GM19023 (cell line): Measurements from ENCODE around the gene ARL8A.
A peak's percentile ranks its signal among the peaks of the same experiment; 100 is the strongest.
"Not testable (repeated sequence)": the region's sequence is repeated elsewhere in the genome, so short reads cannot be mapped to it uniquely, and the experiment has no call there.

Experiments
- ATAC-seq: cut with Tn5 transposase; IDR thresholded peaks from one replicate; pipeline ENCODE4 v1.9.1; 2021; ENCODE audit warnings: mild to moderate bottlenecking, moderate library complexity; ENCODE audit not compliant: unreplicated experiment

Gene ARL8A

DNA sequence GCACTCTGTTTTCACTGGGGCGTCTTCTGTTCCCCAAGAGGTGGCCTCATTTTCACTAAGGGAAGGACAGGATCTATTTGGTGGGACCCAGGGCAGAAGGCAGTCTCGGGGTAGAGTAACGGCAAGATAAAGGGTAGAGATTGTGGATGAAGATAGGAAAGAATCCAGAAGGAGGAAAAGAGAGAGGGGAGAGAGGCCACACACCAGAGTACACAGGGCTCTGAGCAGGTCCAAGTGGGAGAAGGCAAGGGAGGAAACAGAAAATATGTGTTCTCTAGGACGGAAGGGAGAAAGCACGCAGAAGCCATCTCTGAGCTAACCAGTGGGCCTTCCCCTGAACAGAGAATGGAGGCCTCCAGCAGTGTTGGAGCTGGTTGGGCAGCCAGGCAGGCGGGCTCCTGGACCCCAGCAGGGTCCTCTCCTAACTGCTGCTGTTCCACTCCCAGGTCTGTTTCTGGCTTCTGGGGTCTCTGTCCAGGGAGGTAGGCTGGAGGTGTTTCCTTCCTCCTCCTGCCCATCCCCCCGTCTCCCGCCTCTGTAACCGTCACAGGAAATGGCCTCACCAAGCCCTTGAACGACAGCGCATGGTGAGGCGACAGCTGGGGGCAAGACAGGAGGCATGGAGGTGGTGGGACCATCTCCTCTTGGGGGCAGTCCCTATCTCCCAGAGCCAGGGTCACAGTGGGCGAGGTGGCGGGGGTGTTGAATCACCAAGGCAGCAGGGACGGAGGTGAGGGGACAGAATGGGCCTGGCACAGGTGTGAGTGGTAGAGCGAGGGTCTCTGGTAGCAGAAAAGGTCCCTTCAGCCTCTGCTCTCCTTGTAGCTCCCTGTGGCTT, 15.2 kb upstream of the ARL8A start:
- ATAC-seq: peak; percentile 19

DNA sequence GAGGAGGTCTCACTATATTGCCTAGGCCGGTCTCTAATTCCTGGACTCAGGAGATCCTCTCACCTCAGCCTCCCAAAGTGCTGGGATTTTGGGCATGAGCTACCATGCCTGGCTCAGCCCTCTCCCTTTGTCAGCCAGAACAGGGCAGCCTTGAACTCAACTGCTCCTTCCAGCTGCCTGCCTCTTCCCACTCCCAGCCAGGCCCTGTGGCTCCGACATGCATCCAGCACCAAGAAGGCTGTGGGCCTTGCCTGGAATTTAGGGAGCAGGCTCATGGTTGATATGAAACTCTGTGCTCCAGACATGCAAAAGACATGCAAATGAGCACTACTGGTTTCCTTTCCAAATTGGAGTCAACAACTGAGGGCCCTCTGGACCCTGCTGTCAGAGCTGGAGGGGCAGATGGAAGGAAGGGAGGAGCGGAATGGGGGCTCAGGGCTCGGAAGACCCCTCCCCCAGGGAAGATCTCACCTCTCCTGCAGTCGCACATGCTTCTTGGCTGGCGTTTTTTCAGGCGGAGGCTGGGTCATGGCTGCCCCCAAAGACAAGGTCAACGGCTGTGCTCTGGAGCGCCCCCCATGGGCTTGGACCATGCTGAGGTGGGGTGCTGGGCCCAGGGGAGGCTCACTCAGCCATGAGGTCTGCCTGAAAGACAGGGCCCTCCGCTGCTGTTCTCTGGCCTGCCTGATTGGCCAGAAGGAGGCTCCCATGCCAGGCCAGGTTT, 14.4 kb upstream of the ARL8A start:
- no peak for ATAC-seq

GRCh38 chr1:202157945-202158344, 13.4 kb upstream of the ARL8A start:
- no peak for ATAC-seq

DNA sequence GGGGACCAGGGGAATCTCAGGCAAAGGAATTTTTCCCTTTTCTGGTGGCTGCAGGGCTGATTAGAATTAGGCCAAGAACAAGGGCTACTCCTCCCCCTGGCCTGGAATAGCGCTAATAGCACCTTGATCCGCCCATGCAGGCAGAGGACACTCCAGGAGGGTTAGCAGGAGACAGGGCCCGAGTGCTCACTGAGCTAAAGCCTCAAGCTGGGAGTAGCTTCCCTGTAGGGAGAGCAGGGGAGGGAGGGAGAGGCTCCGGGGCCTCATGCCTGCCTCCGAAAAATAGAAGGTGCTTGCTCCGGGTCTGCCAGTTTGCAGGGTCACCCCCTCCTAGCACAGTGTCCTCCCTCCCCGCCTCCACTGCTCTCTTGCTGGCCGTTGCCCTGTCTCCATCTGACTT, 12.1 kb upstream of the ARL8A start:
- no peak for ATAC-seq

DNA sequence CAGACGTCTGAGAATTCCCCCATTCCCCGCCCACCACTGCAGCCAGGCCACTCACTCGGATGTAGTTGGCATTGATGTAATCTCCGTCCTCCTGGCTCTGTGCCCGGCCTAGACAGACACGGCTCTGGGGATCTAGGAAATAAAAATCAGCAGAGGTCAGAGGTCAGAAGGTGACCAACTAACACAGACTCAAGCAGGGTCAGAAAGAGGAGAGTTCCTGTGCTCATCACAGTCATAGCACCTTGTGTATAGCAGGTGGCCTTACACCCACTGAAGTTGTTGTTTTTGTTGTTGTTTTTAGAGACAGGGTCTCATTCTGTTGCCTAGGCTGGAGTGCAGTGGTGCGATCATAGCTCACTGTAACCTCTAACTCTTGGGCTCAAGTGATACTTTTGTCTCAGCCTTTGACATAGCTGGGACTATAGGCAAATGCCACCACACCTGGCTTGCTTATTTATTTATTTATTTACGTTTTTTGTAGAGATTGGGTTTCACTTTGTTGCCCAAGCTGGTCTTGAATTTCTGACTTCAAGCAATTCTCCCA, 11.0 kb upstream of the ARL8A start:
- ATAC-seq: no peak

DNA sequence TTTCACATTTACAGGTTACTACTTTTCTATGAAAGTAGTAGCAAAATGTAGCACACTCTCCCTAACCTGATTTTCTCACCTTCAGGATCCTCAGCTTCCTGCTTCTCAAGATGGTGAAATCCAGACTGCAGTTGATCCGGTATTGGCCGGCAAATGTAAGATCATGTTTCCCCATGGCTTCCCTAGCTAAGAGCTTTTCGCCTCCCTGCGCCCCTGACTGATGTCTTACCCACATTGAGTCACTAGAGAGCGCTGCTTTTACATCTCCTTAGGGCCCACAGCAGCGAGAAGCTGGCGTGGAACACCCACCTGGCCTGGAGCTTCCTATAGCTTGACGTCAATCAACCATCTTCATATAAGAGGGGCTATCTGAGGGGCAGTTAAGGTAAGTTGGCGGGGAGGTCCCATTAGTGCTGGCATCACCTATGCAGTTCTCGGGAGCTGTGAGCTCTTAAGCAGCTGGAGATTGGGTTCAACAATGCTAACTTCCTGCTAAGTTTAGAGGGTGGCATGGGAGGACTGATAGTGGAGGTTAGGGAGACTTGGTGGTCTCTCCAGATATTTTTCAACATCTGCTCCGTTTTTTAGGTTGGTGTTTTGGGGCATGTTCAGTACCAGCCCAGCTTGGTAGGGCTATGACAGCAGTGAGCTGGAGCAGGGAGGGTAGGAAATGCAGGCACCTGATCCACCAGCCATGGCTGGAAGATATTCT, 10.4 kb upstream of the ARL8A start:
- no peak for ATAC-seq

- ATAC-seq: no peak
These were observed 9.7 kb upstream of the ARL8A start for GRCh38 chr1:202154148-202154765.

DNA sequence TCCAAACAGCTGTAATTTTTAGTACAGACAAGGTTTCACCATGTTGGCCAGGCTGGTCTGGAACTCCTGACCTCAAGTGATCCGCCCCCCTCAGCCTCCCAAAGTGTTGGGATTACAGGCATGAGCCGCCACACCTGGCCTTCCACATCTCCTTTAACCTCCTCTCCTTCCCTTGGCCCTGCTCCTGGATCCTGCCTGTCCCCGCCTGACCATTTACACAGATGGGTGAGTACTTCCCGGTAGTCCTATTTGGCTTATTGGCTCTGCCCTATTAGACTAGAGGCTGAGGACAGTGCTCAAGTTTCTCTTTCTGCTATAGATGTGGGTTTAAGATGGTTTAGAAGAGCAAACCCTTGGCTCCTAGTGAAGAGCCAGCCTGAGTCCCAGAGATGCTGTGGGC, 8.7 kb upstream of the ARL8A start:
- no peak for ATAC-seq

GRCh38 chr1:202152399-202152798, 7.9 kb upstream of the ARL8A start:
- ATAC-seq: no peak

GRCh38 chr1:202151045-202151444, 6.5 kb upstream of the ARL8A start:
- no peak for ATAC-seq

DNA sequence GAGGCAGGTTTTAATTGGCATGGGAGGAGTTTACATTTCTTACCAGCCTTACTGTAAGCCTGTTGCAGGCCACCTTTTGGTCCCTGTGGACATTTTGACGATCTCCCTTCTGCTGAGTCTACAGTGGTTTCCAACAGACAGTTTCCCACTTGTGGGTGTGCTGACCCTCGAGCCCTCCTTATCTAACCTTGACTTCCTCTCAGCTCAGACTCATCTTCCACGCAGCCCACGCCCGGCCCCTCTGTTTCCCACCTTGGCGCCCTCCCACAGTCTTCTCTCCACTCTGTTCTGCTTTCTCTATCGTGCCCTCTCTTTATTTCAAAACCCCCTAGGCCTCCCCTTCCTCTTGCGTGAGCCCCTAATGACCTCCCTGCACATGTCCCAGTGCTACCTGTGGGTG, 6.1 kb upstream of the ARL8A start:
- no peak for ATAC-seq

GRCh38 chr1:202150187-202150586, 5.7 kb upstream of the ARL8A start:
- ATAC-seq: no peak

- ATAC-seq: no peak
These were observed 5.0 kb upstream of the ARL8A start for GRCh38 chr1:202149566-202149965.

- ATAC-seq: no peak
These were observed 3.9 kb upstream of the ARL8A start for GRCh38 chr1:202148391-202148790.

GRCh38 chr1:202146993-202147392, 2.5 kb upstream of the ARL8A start:
- no peak for ATAC-seq

GRCh38 chr1:202146279-202146678, 1.7 kb upstream of the ARL8A start:
- ATAC-seq: no peak

DNA sequence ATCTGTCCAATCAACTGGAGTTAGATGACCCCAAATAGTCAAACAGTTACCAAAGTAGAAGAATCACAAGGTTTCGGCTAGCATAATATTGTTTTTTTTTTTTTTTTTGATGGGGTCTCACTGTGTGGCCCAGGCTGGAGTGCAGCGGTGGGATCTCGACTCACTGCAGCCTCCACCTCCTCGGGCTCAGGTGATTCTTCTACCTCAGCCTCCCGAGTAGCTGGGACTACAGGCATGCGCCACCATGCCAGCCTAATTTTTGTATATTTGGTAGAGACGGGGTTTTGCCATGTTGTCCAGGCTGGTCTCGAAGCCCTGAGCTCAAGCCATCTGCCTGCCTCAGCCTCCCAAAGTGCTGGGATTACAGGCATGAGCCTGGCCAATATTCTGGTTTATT, 1.2 kb upstream of the ARL8A start:
- ATAC-seq: not testable (repeated sequence)

DNA sequence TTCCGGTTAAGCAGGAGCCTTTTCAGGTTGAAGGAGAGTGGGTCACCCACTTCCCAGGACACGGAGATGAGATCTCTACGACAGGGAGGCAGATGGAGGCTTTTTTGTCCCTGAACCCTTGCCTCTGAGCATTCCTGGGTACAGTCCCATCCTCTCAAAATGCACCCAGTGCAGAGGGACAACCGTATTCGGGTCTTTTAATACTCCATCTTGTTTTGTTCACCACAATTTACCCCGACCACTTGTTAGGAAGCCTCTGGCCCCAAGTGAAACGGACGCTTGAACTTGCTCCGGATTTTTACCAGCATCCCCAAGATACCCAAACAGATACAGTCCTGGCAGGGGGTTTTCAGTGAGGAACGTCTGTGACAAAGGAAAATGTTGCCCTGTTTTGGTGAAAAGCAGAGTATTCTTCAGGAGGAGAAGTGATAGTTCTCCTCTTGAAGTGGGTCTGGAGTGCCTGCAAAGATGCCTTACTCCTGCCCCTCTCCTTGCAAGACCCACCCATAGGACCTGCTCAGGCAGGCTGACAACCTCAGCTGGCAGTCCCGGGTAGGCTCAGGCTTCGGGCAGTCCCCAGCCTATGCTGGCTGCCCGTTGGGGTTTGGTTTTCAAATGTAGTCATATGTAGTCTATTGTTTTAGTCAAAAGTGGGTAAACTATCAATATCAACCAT, 669 bp upstream of the ARL8A start:
- ATAC-seq: no peak

GRCh38 chr1:202143768-202144401, 652 bp downstream of the ARL8A start:
- peak; percentile 51 for ATAC-seq
